NCI-H187 treated with DMSO at 0.1 percent for 48 hours (cell line): ENCODE measurements around the gene ZNF775.
"Not testable (repeated sequence)": the region's sequence is repeated elsewhere in the genome, so short reads cannot be mapped to it uniquely, and the experiment has no call there.

Experiments
- DNase-seq: peaks from one replicate; lab custom pipeline; 2025; lab: John Stamatoyannopoulos, UW

The ZNF775 gene

DNA sequence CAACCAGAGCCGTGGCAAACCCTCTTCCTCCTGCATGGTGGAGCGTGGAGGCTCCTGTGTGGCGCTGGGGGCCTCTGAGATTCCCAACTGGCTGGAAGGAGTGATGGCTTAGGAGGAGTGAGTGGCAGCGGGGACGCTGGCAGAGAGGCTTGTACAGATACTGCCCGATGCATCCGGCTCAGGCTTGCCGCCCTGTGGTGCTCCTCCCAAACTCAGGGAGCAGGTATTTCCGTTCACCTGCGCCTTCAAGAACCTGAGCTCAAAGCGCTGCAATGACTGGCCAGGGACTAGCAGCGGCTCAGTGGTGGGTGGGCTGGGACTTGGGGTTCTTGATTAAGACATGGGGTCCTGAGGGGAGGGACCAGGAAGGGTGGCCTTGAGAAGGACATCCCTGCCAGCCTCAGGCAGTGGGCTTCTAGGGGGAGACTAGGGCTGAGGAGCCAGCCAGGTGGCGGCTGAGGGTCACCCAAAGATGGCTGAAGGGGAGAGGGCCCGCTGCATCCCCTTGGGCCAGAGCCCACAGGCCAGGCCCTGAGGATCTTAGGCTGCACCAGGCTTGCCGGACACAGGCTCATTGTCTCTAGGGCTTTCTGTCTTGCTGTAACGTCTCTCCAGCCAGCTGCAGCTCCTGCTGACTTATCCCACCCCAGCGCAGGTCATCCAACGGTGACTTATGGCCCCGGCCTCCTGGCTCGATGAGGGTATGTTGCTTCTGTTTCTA is 3.2 kb downstream of the ZNF775 start:
- DNase-seq, result no peak

DNA sequence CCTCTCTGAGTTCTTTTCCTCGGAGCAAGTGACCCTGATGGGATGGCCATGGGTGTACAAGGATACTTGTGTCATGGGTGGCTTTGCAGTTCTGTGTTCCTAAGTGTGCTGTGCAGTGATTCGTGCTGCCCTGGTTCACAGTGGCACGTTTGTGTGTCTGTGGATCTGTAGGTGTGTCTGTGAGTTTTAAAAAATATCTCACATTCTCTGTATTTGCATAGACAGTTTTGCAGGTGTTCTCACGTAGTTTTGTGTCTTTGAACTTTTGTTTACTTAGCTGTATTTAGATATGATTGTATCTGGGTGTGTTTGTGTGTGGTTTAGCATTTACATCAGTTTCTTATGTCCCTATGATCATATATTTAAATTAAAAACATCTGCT is 3.7 kb downstream of the ZNF775 start:
- no peak for DNase-seq

DNA sequence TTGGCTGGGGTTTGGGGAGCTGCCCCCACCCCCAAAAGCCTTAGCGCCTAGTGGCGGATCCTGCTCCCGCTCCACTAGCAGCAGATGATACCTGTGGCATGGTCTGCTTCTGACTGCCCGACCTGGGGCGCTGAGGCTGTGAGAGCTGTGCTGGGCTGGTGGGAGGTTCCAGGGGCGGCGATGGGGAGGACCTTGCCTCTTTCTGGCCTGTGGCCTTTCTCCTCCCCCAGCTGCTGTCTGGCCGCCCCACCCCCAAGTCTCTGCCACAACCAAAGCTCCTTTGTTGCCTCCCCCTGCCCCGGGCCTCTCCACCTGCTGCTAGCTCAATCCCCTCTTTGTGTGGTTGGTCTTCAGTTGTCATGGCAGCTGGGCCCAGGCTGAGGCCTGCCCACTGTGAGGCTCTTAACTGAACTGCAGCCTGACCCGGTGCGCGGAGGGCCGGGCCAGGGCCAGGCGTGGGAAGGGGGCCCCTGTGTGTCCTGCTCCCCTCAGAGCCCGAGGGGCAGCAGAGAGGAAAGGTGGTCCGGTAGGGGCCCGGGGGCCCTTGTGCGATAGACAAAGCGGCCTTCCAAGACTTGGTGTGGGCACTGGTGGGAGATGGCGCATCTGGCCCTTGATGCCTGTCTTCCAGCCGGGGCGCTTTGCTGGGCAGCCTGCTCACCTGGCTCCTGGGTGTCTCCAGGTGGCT is 4.7 kb downstream of the ZNF775 start:
- peak; percentile 33 for DNase-seq

DNA sequence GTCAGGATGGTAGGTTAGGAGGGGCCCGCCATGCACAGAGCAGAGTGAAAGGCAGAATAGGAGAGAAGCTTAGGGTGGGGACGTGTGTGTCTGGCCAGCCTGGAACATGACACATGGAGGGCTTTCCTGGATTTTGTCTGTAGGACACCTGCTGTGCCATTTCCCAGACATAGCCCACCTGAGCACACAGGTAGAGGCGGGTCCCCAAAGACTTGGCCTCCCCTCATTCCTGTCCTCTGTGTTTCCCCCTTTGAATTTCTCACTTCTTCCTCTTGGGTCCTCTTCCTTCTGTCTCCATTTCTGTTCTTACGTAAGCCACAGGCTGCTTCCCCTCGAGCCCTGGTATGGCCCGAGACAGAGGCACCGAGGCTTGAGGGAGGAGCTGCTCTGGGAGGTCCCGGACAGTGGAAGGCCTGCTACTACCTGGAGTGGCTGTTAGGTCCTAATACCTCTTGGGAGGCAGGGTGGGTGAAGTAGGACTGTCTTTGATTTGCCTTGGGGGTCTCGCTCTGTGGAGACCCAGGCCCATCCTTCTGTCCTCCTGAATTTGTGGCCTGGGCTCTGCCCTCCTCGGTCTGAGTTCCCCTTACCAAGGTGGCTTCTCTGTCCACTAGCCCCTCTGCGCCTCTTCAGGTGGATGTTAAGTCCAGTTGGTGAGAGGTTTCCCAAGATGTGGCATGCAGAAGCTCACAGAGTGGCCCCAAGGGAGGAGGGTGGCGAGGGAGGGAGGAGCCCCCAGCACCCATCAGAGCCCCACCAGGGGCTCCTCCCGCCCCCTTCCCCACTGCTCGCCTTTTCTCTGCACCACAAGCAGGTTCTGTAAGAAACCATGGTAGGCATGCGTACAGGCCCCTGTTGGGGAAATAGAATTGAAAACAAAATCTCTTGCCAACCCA is 5.5 kb downstream of the ZNF775 start:
- no peak for DNase-seq

DNA sequence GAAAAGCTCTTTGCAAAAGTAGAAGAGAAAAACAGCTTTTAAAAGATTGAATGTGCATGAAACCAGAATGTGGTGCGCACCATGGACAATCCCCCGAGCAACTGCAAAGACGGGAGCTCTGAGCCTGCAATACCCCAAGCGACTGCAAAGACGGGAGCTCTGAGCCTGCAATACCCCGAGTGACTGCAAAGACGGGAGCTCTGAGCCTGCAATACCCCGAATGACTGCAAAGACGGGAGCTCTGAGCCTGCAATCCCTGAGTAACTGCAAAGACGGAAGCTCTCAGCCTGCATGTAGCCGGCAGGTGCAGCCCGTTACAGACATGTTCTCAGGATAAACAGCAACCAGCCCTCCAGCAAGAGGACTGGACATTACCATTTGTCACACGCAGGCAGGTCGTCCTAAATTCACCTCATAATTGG is 6.2 kb downstream of the ZNF775 start:
- DNase-seq, result no peak

DNA sequence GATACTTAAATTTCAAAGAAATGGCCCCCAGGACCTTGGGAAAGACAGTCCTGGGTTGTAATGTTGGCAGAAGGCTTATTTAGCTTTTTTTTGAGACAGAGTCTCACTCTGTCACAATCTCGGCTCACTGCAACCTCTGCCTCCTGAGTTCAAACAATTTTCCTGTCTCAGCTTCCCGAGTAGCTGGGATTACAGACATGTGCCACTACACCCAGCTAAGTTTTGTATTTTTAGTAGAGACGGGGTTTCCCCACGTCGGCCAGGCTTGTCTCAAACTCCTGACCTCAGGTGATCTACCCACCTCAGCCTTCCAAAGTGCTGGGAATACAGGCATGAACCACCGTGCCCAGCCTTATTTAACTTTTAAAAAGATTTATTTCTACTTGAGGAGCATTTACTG is 6.8 kb downstream of the ZNF775 start:
- not testable (repeated sequence) for DNase-seq

DNA sequence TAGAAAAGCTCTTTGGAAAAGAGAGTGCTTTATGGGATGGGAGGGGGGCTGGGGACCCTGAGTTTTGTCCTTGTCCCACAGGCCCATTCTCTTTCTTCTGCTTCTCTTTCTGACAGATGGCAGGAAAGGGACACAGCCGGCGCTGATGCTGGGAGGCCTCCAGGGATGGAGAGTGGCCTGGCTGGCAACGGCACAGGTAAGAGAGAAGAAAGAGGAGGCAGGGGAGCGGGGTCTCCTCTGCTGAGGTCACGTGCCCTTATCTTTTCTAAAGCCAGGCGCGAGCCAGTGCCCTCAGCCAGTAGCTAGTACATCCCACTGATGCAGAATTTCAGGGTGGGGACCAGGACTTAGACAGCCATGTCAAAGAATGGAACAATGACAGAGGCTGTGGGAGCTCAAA is 9.2 kb downstream of the ZNF775 start:
- DNase-seq, result no peak

DNA sequence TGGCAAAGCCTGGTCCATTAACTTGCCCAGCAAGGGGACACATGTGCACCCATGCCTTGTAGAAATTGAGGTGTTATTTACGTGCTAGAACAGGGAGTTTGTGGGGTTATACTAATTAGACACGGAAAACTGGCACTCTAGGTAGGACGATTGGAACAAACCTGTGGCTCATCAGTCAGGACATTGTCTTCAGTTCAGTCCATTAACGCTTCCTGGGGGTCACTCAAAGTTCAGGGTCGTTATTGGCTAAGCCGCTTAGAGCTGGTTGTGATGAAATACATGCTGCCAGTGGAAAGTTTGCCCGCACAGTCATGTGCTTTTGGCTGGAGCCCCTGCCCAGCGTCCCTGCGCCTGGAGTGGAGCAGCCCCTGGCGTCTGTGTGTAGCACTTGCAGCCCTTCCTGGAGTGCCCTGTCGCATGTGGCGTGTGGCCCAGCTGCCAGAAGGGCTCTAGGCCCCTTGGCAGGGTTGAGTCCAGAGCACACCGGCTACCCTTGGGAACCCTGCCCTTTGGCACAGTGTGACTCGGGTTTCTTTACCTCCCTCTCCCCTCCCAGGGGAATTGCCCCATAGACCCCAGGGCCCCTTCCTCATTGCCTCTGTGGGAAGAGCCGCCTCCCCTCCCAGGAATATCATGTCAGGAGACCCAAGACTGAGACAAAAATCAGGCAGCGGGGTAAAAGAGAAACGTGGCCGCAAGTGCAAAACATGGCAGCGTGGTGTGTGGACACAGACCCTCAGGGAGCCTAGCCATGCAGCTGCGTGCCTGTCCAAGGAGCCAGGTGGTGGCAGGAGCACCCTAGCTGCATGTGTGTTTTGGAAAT is 9.8 kb downstream of the ZNF775 start:
- no peak for DNase-seq

DNA sequence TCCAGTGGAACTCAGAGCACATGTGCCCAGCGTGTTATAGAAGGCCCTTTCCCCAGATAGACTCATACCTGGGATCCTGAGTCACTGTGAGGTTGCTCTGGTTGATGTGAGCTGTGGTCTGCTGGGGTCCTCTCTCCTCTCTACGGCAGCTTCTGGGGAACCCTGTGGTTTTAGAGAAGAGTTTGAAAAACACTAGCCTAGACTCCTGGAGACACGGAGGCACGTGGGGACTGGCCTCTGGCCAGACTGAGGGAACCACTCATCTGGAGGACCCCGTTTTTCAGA is 10.3 kb downstream of the ZNF775 start:
- DNase-seq, result no peak

DNA sequence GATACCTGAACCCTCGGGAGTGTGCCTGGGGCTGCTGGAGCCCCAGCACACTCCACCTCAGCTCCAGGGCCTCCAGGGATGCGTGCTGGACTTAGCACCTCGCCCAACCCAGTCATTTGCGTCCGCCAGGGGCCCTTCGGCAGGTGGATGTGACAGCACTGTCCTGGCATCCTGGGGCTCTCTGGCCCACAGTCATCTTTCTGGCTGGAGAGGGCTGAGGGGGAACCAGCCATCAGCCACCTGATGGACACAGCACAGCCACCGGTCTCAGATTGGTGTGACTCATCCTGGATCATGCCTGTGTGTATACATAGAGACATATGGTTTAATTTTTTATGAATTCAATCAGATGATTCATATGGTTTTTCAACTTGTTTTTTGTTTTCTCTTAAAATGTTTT is 11.1 kb downstream of the ZNF775 start:
- no peak for DNase-seq

DNA sequence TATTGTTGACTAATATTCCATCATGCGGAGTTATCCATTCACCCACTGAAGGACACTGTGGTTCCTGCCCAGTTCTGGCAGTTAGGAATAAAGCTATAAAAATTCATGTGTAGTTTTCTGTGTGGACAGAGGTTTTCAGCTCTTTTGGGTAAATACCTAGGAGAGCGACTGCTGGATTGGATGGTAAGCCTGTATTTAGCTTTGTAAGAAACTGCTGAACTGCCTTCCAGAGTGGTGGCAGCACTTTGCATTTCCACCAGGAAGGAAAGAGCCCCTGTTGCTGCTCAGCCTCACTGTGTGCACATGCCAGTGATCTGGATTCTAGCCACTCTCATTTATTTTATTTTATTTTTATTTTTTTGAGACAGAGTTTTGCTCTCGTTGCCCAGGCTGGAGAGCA is 14.2 kb downstream of the ZNF775 start:
- no peak for DNase-seq

DNA sequence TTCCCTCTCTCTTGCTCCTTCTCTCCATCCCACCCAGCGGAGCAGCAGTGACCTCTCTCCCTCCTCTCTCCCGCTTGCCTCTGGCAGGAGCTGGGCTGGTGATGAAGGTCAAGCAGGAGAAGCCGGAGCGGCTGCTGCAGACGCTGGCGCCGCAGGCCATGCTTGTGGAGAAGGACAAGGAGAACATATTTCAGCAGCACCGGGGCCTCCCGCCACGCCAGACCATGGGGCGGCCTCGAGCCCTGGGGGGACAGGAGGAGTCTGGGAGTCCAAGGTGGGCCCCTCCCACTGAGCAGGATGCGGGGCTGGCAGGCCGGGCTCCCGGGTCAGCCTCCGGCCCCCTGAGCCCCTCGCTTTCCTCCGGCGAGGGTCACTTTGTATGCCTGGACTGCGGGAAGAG is 17.3 kb downstream of the ZNF775 start:
- no peak for DNase-seq

DNA sequence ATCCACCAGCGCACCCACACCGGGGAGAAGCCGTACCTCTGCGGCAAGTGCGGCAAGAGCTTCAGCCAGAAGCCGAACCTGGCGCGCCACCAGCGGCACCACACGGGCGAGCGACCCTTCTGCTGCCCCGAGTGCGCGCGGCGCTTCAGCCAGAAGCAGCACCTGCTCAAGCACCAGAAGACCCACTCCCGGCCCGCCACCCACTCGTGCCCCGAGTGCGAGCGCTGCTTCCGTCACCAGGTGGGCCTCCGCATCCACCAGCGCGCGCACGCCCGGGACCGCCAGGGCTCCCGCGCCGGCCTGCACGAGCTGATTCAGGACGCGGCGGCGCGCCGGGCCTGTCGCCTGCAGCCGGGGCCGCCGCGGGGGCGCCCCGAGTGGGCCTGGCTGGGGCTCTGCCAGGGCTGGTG is 17.7 kb downstream of the ZNF775 start:
- no peak for DNase-seq

DNA sequence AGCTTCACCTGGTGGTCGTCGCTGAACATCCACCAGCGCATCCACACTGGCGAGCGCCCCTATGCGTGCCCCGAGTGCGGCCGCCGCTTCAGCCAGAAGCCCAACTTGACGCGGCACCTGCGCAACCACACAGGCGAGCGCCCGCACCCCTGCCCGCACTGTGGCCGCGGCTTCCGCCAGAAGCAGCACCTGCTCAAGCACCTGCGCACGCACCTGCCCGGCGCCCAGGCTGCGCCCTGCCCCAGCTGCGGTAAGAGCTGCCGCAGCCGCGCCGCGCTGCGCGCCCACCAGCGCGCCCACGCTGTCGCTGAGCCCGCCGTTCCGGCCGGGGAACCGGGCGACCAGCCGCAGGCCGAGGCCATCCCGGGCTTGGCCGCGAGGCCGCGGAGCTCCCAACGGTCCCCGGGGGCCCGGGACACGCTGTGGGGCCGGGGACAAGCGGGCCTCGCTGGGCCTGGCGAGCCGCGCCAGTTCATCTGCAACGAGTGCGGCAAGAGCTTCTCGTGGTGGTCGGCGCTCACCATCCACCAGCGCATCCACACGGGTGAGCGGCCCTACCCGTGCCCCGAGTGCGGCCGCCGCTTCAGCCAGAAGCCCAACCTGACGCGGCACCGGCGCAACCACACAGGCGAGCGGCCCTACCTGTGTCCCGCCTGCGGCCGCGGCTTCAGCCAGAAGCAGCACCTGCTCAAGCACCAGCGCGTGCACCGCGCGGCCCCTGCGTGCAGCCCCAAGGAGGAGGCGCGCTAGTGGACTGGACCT is 18.4 kb downstream of the ZNF775 start:
- no peak for DNase-seq

DNA sequence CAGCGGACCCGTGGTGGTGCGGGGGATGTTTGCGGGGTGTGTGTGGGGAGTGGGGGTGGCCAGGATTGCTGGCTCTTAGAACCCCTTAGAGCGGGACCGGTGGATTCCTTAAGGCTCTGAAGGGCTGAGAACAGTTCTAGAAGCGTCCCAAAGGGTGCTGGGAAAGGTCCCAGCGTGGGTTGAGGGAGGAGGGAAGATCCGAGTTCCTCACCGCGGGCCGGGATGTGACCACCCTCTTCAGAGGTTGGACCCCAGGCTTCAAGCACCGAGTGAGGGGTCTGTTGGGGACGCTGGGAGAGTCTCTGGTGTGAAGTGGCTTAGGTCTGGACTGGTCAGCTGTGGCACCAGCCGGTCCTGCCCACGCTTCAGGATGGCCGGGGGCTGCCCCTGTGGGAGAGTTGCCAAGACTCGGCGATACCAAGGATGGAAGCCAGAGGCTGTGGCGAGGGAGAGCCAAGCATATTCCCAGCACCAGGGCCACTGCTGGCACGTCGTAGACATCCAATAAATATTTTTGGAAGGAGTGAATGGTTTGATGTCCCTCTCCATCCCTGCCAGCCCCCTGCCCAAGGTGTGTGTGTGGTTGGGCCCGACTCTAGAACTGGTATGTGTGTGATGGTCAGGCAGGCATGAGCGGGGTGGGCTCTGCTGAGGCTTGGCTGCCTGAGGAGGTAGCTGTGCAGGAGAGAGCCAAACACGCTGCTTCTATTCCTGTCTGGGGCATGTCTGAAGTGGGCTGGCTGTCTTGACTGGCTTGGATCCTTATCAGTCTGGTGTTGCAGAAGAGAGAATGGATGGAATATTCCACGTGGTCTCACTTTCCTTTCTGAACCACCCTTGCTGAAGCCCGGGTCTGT is 19.2 kb downstream of the ZNF775 start:
- no peak for DNase-seq

DNA sequence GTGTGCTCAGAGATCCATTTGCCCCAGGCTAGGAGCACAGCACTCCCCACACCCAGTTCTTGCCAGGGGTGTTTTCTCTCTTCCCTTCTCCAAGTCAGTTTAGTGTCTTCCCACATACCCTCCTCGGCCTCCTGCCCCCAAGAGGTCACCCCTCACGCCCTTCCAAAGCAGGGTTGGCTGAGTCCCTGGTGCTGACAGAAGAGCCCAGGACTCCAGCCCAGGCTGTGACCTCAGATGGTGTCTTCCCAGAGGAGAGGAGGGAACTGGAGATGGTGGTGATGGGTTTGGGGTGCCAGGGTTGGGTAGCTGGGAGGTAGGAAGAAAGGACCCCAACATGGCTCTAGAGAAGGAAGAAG is 19.8 kb downstream of the ZNF775 start:
- no peak for DNase-seq

DNA sequence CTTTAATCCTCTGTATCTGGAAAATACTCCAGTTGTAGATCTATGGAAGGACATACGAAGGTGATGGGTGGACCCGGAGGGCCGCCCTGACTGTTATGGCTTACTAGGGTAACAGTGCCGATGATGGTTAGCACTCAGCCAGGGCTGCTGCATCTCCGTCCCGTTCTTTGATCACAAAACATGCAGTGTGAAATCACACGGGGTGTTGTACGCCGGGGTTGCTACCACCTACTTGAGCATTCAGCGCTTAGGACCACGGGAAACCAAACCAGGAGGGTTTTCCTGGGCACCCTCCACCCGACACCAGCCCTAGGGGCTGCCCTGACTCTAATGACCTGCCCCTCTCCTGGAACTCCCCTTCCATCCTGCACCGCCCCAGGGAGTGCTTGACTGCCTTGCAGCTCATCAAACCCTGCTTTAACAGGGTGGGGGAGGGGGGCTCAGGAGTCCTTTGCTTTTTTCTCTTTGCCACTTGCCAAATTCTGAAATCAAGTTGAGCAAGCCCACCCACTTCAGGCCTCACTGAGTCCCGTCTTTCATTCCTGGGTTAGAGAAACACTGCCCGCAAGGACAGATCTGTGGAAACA is 20.4 kb downstream of the ZNF775 start:
- no peak for DNase-seq

DNA sequence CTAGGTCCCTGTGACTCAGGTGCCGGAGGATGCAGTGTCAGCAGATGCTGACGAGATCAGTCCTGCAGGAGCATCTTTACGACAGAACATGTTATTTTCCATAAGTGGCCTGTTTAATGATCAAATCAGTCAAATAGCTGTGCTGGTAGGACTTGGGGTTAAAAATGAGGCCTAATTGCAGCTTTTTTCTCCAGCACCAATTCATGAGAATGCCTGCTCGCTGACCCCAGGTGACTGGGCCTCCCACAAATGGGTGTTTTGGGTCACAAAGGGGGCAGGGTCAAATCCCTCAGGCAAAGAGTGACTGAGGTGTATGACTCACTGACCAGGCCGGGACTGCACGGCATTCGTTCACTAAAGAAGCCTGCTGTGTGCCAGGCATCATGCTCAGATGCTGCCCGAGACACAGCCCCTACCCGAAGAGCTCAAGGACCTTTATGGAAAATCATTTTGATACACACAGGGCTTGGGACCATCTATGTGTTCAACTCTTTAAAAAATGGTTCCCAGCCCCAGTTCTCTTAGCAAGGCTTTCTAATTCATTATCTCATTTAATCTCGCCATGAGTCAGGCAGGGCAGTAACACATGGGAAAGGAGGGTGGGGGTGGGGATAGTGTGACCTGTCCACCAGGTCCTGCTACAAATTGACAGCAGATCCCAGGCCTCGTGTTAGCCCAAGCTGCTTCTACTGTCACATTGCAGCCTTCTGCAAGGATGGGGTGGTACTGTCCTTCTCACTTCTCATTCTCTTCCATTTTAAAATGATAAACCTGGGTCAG is 21.1 kb downstream of the ZNF775 start:
- no peak for DNase-seq

DNA sequence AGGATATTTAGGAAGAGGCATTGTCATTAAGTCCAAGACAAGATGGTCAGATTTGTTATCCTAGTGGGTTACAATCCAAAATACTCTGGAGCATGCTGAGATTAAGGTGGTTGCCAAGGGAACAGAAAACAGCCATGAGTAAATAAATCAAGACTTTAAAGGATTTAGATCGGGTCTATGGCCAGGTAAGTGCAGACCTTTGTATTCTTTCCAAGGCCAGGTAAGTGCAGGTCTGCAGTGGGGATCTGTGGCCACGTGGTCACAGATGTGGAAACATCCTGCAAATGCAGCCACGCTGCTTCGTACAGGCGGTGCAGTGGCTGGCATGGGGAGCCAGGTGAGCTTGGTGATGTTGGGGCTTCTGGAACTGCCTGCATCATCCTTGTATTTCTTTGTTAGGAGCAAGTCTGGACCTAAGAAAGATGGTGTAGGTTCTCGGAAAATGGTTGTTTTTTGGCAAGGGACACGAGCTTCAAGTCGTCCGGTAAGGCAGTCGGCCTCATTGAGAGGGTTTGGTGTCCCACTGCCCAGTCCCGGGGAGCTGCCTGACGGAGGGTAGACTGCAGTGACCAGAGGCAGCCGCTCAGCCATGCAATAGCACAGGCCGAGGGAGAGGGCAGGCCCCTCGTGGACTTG is 21.8 kb downstream of the ZNF775 start:
- no peak for DNase-seq
